Limb (tissue), 2 donors: Measurements from ENCODE around the gene SERPINA1.
A peak's percentile ranks its signal among the peaks of the same experiment; 100 is the strongest.
"Not testable (repeated sequence)": the region's sequence is repeated elsewhere in the genome, so short reads cannot be mapped to it uniquely, and the experiment has no call there.

Experiments
- DNase-seq, 2 donors: peaks; one replicate each; pipeline ENCODE4 v3.0.0-alpha.2; 2016; ENCODE audit errors: extremely low spot score in 2 of 2

The SERPINA1 gene

DNA sequence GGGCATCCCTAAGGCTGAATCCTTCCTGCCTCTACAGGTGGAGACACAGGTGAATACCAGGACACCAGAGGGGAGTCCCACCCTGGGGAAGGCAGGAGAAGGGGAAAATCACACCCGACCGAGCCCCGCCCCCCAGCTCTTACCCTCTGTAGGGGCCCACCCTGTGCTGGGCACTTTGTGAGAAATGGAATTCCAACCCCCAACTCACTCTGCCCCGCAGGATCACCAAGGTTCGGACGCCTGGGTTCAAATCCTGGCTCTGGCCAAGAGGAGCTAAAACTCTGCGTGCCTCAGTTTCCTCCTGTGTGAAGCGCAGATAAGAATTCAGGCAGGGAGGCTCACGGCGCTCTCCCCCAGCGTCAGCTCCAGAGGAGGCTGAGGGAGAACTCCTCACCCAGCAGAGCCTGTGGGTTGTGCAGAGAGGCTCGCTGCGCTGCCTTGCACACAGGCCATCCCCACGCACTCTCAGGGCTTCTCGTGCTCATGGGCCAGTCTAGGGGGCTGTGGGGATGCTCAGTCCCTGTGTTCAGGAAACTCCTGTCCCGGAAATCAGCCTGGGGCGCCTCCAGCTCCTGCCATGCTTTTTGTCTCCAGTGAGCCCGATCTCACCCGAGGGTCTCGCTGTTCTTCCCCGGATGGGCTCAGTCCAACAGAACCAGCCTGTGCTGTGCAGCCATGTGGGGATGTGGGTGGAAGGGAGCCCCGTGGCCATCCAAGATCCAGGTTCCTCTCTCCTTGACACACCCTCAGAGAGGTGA is 18.5 kb downstream of the SERPINA1 start:
- DNase-seq = not testable (repeated sequence)

DNA sequence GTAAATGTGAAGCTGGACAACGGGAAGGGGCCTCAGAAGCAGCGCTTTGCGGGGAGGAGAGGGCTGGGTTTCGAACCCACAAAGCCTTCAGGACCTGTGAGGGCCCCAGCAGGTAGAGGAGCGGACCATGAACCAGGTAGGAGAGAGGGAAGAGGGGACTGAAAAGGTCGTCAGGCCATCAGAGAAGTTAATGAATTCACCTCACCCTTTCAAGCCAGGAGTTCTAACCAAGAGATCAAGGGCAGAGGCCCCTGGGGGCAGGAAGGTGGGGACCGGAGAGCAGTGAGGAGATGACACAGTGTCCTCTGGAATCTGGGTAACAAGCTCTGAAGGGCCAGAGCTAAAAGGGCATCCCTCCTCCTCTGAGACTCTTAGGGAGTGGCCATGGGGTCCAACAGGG is 19.4 kb downstream of the SERPINA1 start:
- DNase-seq = no peak

DNA sequence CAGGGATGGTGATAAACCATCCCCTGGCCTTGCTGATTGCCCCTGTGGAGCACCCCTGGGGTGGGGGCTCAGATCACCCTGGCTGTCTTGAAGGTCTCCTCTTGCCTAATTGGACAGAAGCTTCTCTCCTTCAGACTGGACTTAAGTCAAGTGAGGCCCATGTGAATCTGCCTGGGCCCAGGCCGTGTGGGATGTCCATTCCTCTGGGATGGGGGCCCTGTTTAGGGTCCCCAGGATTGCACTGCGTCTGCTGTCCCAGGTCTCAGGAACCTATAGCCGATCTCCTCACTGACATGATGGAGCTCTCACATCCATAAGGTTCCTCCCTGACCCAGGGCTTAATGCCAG is 20.2 kb downstream of the SERPINA1 start:
- DNase-seq = no peak

DNA sequence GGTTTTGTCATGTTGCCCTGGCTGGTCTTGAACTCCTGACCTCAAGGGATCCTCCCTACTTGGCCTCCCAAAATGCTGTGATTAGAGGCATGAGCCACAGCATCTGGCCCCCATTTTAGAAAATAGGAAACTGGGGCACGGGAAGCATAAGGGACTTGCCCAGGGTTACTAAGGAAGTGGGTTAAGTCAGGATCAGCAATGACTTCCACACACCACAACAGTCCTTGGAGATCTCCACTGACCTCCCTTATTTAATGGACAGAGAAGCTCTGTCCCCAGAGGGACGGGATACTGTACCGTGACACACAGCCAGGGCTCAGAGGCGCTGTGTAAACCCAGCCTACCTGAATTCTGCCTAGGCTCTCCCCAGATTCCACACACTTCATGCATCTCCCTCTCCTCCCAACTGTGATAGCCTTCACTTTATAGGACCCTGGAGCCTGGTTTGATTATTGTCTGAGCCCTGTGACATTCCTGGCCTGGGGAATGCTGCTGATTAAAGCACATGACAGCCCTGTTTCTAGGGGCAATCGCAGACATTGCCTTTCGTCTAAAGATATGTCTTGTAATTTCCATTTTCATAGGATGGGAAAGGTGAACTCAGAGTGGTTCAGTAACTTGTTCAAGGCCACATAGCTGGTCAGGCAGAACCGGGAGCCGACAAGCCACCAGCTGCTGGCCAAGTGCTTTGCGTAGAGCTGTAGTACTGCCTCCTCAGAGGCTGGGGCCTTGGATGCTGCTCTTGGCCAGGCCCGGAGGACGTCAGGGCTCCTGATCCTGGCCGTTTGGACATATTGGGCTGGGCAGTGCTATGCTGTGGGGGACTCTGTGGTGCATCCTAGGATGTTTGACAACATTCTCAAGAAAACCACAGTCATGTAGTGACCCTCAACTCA is 20.8 kb downstream of the SERPINA1 start:
- DNase-seq = no peak

DNA sequence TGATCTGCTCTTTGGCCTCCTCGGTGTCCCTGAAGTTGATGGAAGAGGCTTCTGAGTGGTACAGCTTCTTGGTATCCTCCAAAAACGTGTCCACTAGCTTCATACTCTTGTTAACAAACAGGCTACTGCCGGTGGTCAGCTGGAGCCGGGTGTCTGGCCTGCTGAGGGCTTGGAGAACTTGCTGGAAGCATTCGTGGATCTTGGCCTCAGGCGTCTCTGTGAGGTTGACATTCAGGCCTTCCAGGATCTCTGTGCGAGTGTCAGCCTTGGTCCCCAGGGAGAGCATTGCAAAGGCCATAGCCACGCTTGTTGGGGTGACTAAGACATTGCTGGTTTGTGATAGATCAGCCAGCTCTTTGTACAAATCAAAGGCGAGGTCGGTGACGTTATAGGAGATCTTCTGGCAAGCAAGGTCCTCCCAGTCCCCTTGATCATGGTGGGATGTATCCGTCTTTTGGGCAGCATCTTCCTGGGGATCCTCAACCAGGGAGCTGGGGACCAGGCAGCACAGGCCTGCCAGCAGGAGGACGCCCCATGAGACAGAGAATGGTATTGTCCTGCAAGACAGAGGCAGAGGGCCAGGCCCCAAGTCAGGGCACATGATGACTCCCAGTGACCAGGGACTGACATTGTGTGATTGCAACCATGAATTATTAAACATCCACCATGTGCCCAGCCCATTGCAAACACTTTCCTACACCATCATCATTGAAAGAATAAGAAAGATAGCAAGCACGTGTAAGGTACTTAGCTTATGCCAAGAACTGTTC is 22.1 kb downstream of the SERPINA1 start, which contains the start of gene SERPINA2:
Gene SERPINA2, minus strand, starts transcription at position 553 of the 770 bp plus-strand sequence.
- no peak for DNase-seq

DNA sequence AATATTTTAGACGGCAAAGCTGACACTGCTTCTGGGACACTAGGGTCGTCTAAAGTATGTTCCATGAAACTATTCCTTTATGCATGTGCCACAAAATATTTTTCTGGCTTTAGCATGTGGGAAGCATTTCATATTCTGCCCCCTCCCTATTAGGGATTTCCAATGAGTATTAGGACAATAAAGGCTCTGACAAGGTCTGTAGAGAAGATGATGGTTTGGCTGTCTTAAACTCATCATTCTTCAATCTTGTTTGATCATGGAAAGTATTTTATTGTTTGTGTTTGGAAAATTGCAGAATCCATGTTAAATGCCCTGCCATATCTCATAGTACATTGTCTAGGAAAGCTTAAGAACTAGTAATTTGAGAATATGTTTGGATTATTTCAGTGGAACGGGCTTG is 22.8 kb downstream of the SERPINA1 start:
- DNase-seq = no peak

DNA sequence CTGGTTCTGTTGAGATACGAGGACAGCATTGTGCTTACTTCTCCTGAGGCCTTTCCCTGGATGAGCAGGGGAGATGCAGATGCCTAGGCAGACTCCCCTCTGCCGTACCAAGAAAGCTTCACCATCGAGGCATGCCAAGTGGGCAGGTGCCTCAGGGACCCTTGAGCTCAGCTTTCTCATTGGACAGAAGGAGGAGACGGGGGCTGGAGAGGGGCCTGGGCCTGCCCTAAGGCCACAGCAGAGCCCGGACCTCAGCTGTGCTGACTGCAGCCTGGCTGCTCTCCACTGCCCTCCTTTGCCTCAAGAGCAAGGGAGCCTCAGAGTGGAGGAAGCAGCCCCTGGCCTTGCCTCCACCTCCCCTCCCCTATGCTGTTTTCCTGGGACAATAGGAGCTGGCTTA is 23.4 kb downstream of the SERPINA1 start:
- DNase-seq = no peak

DNA sequence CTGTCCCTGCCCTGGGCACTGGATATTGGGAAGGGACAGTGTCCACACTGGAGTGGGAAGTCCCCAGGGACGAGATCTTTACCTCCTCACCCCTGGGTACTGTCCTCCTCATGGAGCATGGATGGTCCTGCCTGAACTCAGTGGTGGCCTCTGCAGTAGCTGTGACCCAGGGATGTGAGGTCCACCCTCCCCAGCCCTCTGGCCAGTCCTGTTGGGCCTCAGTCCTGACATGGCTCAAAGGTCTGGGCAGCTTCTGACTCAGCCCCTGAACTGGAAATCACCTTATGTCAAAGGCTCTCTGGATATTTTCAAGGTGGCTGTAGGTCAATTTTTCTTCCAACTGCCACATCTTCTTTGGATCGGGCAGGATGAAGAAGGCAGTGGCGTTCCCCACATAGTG is 24.4 kb downstream of the SERPINA1 start:
- DNase-seq = no peak

DNA sequence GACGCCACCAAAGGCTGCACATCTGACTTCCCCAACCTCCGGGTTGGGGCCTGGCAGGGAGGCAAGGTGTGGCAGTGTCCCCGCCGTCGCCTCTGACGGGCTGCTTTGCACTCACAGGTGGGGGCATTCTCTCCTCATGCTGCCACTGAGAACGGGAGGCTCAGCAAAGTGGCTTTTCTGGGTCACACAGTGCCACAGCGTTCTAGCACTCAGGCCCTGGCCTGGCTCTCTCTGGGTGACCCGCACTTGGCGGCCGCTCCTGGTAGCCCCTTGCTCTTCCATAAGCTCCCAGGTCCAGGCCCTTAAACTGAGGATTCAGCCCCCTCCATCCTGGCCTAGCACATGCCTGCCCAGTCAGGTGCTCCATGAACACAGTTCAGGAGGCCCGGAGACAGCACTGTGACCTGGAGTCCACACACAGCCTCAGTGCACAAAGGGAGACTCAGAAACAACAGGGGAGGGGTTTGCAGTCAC is 25.2 kb downstream of the SERPINA1 start:
- no peak for DNase-seq

DNA sequence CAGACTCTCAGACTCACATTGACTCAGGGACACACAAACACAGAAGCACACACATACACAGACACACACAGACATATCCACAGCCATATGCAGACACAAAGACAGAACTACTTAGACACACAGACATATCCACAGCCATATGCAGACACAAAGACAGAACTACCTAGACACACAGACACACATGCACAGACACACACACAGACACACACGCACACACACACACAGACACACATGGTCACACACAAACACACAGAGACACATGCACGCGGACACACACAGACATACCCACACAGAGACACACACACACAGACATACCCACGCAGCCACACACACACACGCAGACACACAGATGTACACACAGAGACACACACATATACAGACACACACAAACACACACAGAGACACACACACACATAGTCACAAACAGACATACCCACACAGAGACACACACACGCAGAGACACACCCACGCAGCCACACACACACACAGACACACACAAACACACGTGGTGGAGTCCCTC is 25.7 kb downstream of the SERPINA1 start:
- DNase-seq = no peak

DNA sequence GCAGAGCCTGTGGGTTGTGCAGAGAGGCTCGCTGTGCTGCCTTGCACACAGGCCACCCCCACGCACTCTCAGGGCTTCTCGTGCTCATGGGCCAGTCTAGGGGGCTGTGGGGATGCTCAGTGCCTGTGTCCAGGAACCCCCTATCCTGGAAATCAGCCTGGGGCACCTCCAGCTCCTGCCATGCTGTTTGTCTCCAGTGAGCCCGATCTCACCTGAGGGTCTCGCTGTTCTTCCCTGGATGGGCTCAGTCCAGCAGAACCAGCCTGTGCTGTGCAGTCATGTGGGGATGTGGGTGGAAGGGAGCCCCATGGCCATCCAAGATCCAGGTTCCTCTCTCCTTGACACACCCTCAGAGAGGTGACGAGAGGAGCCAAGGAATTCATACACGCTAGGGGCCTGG is 26.7 kb downstream of the SERPINA1 start:
- no peak for DNase-seq

DNA sequence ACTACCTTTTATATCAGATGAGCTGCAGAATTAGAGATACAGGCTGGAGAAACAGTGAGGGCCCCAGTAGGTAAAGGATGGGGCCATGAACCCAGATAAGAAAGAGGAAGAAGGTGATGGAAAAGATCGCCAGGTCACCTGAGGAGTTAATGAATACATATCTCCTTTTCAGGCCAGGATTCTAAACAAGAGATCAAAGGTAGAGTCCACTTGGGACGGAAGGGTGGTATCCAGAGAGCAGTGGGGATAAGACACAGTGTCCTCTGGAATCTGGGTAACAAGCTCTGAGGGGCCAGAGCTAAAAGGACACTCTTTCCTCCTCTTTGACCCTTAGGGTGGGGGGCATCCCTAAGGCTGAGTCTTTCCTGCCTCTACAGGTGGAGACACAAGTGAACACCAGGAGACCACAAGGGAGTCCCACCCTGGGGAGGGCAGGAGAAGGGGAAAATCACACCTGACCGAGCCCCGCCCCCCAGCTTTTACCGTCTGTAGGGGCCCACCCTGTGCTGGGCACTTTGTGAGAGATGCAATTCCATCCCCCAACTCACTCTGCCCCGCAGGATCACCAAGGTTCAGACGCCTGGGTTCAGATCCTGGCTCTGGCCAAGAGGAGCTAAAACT is 27.3 kb downstream of the SERPINA1 start:
- no peak for DNase-seq

DNA sequence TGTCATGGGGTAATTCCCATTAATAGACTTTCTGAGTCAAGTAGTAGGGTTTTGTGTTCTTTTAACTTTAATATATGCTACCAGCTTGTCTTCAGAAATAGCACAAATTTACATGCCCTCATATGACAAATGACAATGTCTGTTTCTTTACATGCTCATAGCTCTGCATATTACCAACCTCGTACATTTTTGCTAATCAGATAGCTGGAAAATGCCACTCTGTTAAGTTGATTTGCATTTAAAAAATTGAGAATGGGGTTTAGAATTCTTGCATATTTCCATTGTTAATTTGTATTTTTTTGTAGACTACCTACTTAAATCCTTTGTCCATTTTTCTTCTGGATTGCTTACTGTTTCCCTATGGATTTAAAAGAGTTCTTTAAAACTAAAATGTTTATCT is 31.2 kb downstream of the SERPINA1 start:
- no peak for DNase-seq

DNA sequence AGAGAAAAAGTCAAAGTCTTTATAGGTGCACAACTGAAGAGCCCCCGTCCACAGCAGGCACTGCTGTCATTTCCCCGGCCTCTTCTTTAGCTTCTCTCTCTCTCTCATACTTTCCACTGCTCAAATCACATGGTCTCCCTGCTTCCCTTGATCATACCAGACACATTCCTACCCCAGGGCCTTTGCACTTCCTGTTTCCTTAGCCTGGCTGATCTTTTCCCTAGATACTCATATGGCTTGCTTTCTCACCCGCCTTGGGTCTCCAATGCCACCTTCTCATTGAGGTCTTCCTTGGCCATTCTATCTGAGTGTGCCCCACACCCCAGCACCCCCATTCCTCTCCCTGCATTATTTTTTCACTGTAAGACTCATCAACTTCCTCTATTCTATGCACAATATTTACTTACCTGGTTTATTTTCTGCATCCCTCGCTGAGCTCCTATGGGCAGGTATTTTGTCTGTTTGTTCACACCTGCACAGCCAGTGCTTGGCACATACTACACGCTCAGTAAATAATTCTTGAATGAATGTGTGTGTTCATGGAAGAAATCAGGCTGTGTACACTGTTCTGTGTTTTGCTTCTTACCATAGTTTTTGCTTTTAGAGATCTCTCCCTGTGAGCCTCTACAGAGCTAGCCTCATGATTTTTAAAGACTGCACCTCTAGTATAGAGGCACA is 31.9 kb downstream of the SERPINA1 start:
- DNase-seq = no peak

DNA sequence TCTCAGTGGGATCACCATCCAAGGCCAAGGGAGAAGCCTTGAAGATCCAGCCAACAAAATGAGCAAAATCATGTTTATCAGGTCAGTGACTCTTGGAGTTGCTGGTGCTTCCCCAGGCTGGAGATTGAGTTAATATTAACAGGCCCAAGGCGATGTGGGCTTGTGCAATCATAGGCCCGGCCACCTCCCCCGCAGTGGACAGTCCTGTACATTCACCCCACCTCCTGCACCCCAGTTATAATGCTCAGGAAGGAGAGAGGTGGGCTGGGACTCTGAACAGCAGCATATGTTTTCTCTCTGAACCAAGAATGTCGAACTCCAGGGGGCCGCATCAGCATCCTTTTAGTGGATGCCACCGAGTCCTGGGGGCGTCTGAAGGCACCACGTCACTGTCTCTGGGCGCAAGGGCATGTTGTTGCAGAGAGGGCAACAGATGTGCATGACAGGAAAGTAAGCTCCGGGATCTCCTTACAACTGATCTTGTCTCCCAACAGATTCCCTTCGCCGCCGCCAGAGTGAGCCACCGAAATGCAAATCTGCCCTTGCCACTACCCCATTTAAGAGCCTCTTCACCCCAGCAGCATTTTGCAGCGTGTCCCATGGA is 33.1 kb downstream of the SERPINA1 start:
- DNase-seq = peak in 1 of 2 donors; percentile 43

DNA sequence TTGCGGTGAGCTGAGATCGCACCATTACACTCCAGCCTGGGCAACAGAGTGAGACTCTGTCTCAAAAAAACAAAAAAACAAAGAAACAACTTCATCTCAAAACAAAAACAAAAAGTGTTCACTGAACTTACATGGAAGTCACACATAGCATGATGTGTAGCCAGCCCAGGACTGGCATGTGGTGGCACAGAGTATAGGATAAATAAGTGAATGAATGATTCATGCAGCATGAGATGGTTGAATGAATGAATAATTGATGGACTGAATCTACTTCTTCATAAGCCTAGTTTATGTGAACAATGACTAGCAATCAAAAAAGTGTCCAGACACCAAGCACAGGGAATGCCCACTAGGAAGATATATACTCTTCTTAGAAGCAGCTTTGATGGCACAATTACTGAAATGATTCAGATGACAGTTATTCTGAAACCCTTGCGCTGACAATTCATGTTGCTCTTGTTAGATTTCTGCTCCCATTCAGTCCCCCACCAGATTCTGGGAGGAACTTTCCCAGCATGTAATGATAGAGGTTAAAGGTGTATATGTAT is 33.7 kb downstream of the SERPINA1 start:
- DNase-seq = no peak

DNA sequence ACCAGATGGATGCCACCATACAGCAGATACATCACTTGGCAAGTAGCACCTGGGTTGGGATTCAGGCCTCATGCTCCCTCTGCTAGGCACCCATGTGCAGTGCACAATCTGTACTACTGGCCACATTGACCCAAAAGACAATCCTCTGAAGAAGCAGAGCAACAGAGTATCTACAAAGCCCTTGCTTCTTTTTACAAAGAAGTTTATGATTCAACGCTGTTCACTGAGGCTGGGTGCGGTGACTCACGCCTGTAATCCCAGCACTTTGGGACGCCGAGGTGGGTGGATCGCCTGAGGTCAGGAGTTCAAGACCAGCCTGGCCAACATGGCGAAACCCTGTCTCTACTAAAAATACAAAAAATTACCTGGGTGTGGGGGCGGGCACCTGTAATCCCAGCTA is 34.2 kb downstream of the SERPINA1 start:
- not testable (repeated sequence) for DNase-seq

DNA sequence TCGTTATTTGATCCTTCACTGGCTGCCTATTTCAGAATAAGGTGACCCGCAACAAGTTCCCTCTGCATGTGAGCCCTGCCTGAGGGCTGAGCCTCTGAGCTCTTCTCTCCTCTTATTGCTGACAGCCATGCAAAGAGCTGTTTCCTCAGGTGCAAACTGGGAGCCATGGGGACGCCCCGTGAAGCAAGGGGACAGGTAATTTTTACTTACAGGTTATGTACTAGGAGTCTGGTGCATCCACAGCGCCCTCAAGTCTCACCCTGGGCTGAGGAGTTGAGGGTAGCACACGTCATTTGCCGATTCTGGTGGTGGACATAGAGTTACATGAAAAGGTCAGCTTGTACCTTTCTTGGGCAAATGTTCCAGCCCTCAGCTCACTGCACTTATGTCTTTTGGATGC is 39.1 kb downstream of the SERPINA1 start:
- no peak for DNase-seq

DNA sequence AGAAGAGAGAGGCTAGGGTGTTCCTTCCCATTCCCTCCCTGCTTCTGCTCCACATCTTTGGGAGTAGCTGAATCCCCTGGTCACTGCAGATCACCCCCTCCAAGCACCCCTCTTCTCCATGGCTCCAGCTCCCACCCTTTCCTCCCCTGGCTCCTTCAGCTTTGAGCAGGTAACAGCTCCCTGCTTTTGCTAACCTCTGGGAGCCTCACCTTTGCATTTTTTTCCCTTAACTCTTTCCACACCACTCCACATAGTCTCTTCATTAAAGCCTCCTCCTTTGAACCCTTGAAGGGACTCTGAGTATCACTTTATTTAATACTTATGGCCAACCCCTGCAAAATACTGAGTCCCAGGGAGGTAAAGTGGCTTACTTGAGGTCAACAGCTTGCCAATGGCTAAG is 39.6 kb downstream of the SERPINA1 start:
- DNase-seq = no peak

DNA sequence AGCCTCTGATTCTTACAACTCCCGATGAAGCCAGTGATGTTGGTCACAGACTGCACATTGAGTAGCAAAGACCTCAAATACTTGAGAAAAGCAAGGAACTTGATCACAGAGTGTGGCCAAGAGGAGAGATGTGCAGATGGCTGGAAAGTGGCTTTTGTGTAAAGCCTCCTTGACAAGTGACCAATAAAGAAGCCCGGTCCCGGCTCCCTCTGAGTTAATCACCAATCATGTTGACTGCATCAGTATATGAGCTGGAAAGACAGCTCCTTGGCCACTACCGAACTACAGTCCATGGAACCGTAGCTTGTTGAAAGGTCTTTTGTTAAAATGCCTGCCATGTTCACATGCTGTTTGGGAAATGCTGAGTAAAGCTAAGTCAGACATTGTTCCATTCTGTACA is 41.6 kb downstream of the SERPINA1 start:
- no peak for DNase-seq
